Measurements from ENCODE around the gene CD6. TPM values are rescaled to one million over a fixed set of nuclear protein-coding genes. Genes with fewer than 3 reads are reported as not detected.

Gene CD6
- total RNA-seq, 1 experiment from 2014 or later = not detected

- DNase-seq (ENCODE audit: low read depth) = no peak
Observed at GRCh38 chr11:61027141-61027840, 55.8 kb downstream of the CD6 start.

GRCh38 chr11:61028135-61028729 lies 56.8 kb downstream of the CD6 start:
- DNase-seq (ENCODE audit: low read depth) = peak; percentile 2

GRCh38 chr11:61032824-61033223 lies 61.3 kb downstream of the CD6 start:
- no peak for DNase-seq (ENCODE audit: low read depth)

- no peak for DNase-seq (ENCODE audit: low read depth)
Observed at GRCh38 chr11:61033417-61033816, 61.9 kb downstream of the CD6 start.

- no peak for DNase-seq (ENCODE audit: low read depth)
Observed at GRCh38 chr11:61034111-61034510, 62.6 kb downstream of the CD6 start.

- DNase-seq (ENCODE audit: low read depth) = no peak
Observed at GRCh38 chr11:61034704-61035525, 63.4 kb downstream of the CD6 start.

GRCh38 chr11:61035526-61035835 lies 64.0 kb downstream of the CD6 start:
- DNase-seq (ENCODE audit: low read depth) = no peak

- peak; percentile 9 for DNase-seq (ENCODE audit: low read depth)
Observed at GRCh38 chr11:61037441-61038093, 66.1 kb downstream of the CD6 start.

GRCh38 chr11:61039916-61040315 lies 68.4 kb downstream of the CD6 start:
- no peak for DNase-seq (ENCODE audit: low read depth)

GRCh38 chr11:61041755-61042518 lies 70.5 kb downstream of the CD6 start:
- peak; percentile 1 for DNase-seq (ENCODE audit: low read depth)

GRCh38 chr11:61042537-61042936 lies 71.1 kb downstream of the CD6 start:
- no peak for DNase-seq (ENCODE audit: low read depth)

GRCh38 chr11:61042961-61043540 lies 71.6 kb downstream of the CD6 start:
- no peak for DNase-seq (ENCODE audit: low read depth)

GRCh38 chr11:61045271-61045670 lies 73.8 kb downstream of the CD6 start:
- no peak for DNase-seq (ENCODE audit: low read depth)

GRCh38 chr11:61046833-61047232 lies 75.4 kb downstream of the CD6 start:
- DNase-seq (ENCODE audit: low read depth) = no peak

GRCh38 chr11:61048368-61049062 lies 77.0 kb downstream of the CD6 start:
- no peak for DNase-seq (ENCODE audit: low read depth)

GRCh38 chr11:61049063-61049377 lies 77.5 kb downstream of the CD6 start:
- DNase-seq (ENCODE audit: low read depth) = no peak

- no peak for DNase-seq (ENCODE audit: low read depth)
Observed at GRCh38 chr11:61049859-61050258, 78.4 kb downstream of the CD6 start.

- no peak for DNase-seq (ENCODE audit: low read depth)
Observed at GRCh38 chr11:61052182-61052972, 80.9 kb downstream of the CD6 start.

- no peak for DNase-seq (ENCODE audit: low read depth)
Observed at GRCh38 chr11:61053191-61053590, 81.7 kb downstream of the CD6 start.

GRCh38 chr11:61054513-61054912 lies 83.0 kb downstream of the CD6 start:
- DNase-seq (ENCODE audit: low read depth) = no peak

Data from LHCN-M2 (cell line).